H1 (cell line): ENCODE measurements around the gene ACTR8. TPM values are rescaled to one million over a fixed set of nuclear protein-coding genes. Genes with fewer than 3 reads are reported as not detected.

ENCODE experiments used
- CTCF ChIA-PET: fragments of 300-600 bp; sonication (Branson Sonifier 250); formaldehyde crosslinking; loops from one replicate; lab custom pipeline; 2021; ENCODE audit not compliant: partially characterized antibody; lab: Charles Lee
- POLR2A ChIA-PET: fragments of 300-600 bp; sonication (Branson Sonifier 250); formaldehyde crosslinking; loops from one replicate; lab custom pipeline; 2021; ENCODE audit warnings: inconsistent platforms; ENCODE audit not compliant: partially characterized antibody; lab: Charles Lee
- DNase-seq, 2 experiments: peaks; one replicate each; pipeline versions ENCODE4 v3.0.0 to v3.0.0-alpha.2; 2010 to 2022; ENCODE audit warnings: low spot score in 2 of 2, low read depth in 1 of 2, mixed read lengths in 1 of 2
- FAIRE-seq: peaks from 2 replicates; lab custom pipeline; 2011; peaks lifted over from hg19 to GRCh38; lab: Jason Lieb, UNC
- H2AFZ ChIP-seq: 2 replicates; pipeline ENCODE4 v1.8.1; 2012; ENCODE audit warnings: low read length, inconsistent platforms
- H2AK5ac ChIP-seq: 2 replicates; pipeline ENCODE4 v1.6.1; 2013; ENCODE audit warnings: low read depth, low read length
- H2BK120ac ChIP-seq: replicated peaks from 2 replicates; pipeline ENCODE3; 2013; ENCODE audit warnings: low read depth, low read length, inconsistent platforms
- H2BK12ac ChIP-seq: 2 replicates; pipeline ENCODE4 v1.6.1; 2013; ENCODE audit warnings: low read depth, low read length
- H2BK15ac ChIP-seq: 2 replicates; pipeline ENCODE4 v1.6.1; 2013; ENCODE audit warnings: low read length
- H2BK20ac ChIP-seq: 2 replicates; pipeline ENCODE4 v1.6.1; 2013; ENCODE audit warnings: low read length
- H2BK5ac ChIP-seq: 2 replicates; pipeline ENCODE4 v1.6.1; 2013; ENCODE audit warnings: low read depth, low read length
- H3K14ac ChIP-seq: 2 replicates; pipeline ENCODE4 v1.6.1; 2013; ENCODE audit warnings: inconsistent platforms; ENCODE audit not compliant: insufficient read length
- H3K18ac ChIP-seq: 2 replicates; pipeline ENCODE4 v1.6.1; 2013; ENCODE audit warnings: low read length; ENCODE audit errors: extremely low read depth
- H3K23ac ChIP-seq: 2 replicates; pipeline ENCODE4 v1.6.1; 2013; ENCODE audit warnings: inconsistent platforms; ENCODE audit not compliant: insufficient read length
- H3K23me2 ChIP-seq: 2 replicates; pipeline ENCODE4 v1.6.1; 2013; ENCODE audit warnings: low read depth, low read length
- H3K27ac ChIP-seq: 2 replicates; pipeline ENCODE4 v1.6.1; 2011; ENCODE audit warnings: low read depth, low read length, inconsistent platforms
- H3K27me3 ChIP-seq, 4 experiments: replicated peaks in 1 of 4; 1 replicate in 1 of 4; 2 replicates in 3 of 4; pipeline versions ENCODE4 v1.6.1 to v1.8.1; 2011 to 2013; ENCODE audit warnings: low read length in 3 of 4, mild to moderate bottlenecking in 3 of 4, inconsistent platforms in 2 of 4, mixed read lengths in 2 of 4, moderate library complexity in 1 of 4; ENCODE audit not compliant: control insufficient read depth in 3 of 4, insufficient read depth in 3 of 4; ENCODE audit errors: extremely low read depth in 1 of 4
- H3K36me3 ChIP-seq, 4 experiments: 2 replicates each; pipeline versions ENCODE4 v1.6.1 to v1.8.1; 2011 to 2013; ENCODE audit warnings: mild to moderate bottlenecking in 4 of 4, low read length in 3 of 4, moderate library complexity in 2 of 4, control low read depth in 1 of 4, inconsistent platforms in 1 of 4; ENCODE audit not compliant: insufficient read depth in 4 of 4, control insufficient read depth in 2 of 4
- H3K4ac ChIP-seq: replicated peaks from 2 replicates; pipeline ENCODE3; 2013; ENCODE audit warnings: low read length, low read depth, mixed read lengths, inconsistent platforms; ENCODE audit not compliant: insufficient read length
- H3K4me1 ChIP-seq, 4 experiments: replicated peaks in 1 of 4; 1 replicate in 1 of 4; 2 replicates in 3 of 4; pipeline versions ENCODE4 v1.6.1 to v1.8.1; 2011 to 2013; ENCODE audit warnings: low read length in 3 of 4, inconsistent platforms in 2 of 4, mixed read lengths in 1 of 4; ENCODE audit not compliant: insufficient read depth in 4 of 4, control insufficient read depth in 3 of 4
- H3K4me2 ChIP-seq, 2 experiments: 2 replicates each; pipeline versions ENCODE4 v1.6.1 to v1.8.1; 2011 to 2013; ENCODE audit warnings: low read depth in 2 of 2, low read length in 2 of 2, control low read depth in 1 of 2, inconsistent platforms in 1 of 2, mild to moderate bottlenecking in 1 of 2; ENCODE audit not compliant: insufficient read depth in 1 of 2
- H3K4me3 ChIP-seq, 4 experiments: fragments of 200-600, 300-600 bp in 1 of 4; sonication (generic), shearing (Covaris generic), sonication (Bioruptor Twin) in 1 of 4; 2 replicates each; pipeline versions ENCODE4 v1.5.1 to v1.8.1; 2011 to 2016; ENCODE audit warnings: low read length in 4 of 4, low read depth in 3 of 4, control low read depth in 2 of 4, inconsistent platforms in 2 of 4, mild to moderate bottlenecking in 2 of 4, mixed read lengths in 1 of 4, moderate library complexity in 1 of 4; ENCODE audit not compliant: insufficient read depth in 2 of 4; ENCODE audit errors: extremely low read depth in 1 of 4
- H3K56ac ChIP-seq: replicated peaks from 2 replicates; pipeline ENCODE3; 2013; ENCODE audit warnings: low read depth, mild to moderate bottlenecking, mixed read lengths, low read length, inconsistent platforms; ENCODE audit not compliant: insufficient read length
- H3K79me1 ChIP-seq: 2 replicates; pipeline ENCODE4 v1.6.1; 2013; ENCODE audit warnings: low read depth, low read length, control low read depth
- H3K79me2 ChIP-seq, 2 experiments: 2 replicates each; pipeline versions ENCODE4 v1.6.1 to v1.8.1; 2012 to 2013; ENCODE audit warnings: low read length in 2 of 2, mild to moderate bottlenecking in 2 of 2, inconsistent platforms in 1 of 2; ENCODE audit not compliant: insufficient read depth in 2 of 2, control insufficient read depth in 1 of 2
- H3K9ac ChIP-seq, 4 experiments: replicated peaks in 1 of 4; 1 replicate in 1 of 4; 2 replicates in 3 of 4; pipeline versions ENCODE4 v1.6.1 to v1.8.1; 2011 to 2013; ENCODE audit warnings: low read depth in 3 of 4, low read length in 3 of 4, control low read depth in 2 of 4, mild to moderate bottlenecking in 2 of 4, moderate library complexity in 2 of 4, inconsistent platforms in 1 of 4; ENCODE audit errors: extremely low read depth in 1 of 4
- H3K9me3 ChIP-seq, 2 experiments: 2 replicates each; pipeline versions ENCODE4 v1.6.1 to v1.8.1; 2012 to 2013; ENCODE audit warnings: mild to moderate bottlenecking in 2 of 2, moderate library complexity in 2 of 2, control low read depth in 1 of 2, inconsistent platforms in 1 of 2, low read depth in 1 of 2, low read length in 1 of 2, mixed read lengths in 1 of 2; ENCODE audit not compliant: insufficient read depth in 2 of 2
- H4K20me1 ChIP-seq, 2 experiments: replicated peaks in 1 of 2; 2 replicates each; pipeline versions ENCODE3 to v1.8.1; 2011 to 2013; ENCODE audit warnings: inconsistent platforms in 2 of 2, low read length in 2 of 2, mild to moderate bottlenecking in 1 of 2; ENCODE audit not compliant: insufficient read depth in 2 of 2, control insufficient read depth in 1 of 2
- H4K5ac ChIP-seq: 2 replicates; pipeline ENCODE4 v1.6.1; 2013; ENCODE audit warnings: low read length, low read depth, mixed read lengths, inconsistent platforms; ENCODE audit not compliant: insufficient read length
- H4K8ac ChIP-seq: 2 replicates; pipeline ENCODE4 v1.8.0; 2013; ENCODE audit warnings: mild to moderate bottlenecking, moderate library complexity, low read length, inconsistent platforms; ENCODE audit not compliant: insufficient read depth; ENCODE audit errors: extremely low read depth
- H4K91ac ChIP-seq: replicated peaks from 2 replicates; pipeline ENCODE3; 2013; ENCODE audit warnings: low read length, mixed read lengths, inconsistent platforms; ENCODE audit not compliant: insufficient read length
- BRCA1 ChIP-seq: IDR thresholded peaks from 2 replicates; pipeline ENCODE4 v1.6.1; 2012; ENCODE audit warnings: low read depth, low read length, improper control_type of control experiment
- CEBPB ChIP-seq: IDR thresholded peaks from 2 replicates; pipeline ENCODE4 v1.6.1; 2012; ENCODE audit warnings: low read depth, low read length
- CHD1 ChIP-seq: IDR thresholded peaks from 2 replicates; pipeline ENCODE4 v1.6.1; 2012; ENCODE audit warnings: low read depth, low read length, improper control_type of control experiment
- CHD2 ChIP-seq: IDR thresholded peaks from 2 replicates; pipeline ENCODE4 v1.6.1; 2012; ENCODE audit warnings: low read length, improper control_type of control experiment
- E2F6 ChIP-seq: IDR thresholded peaks from 2 replicates; pipeline ENCODE4 v1.6.1; 2012; ENCODE audit warnings: inconsistent platforms
- GABPA ChIP-seq: IDR thresholded peaks from 2 replicates; pipeline ENCODE4 v1.6.1; 2011; ENCODE audit warnings: mild to moderate bottlenecking, low read length, moderate library complexity, borderline replicate concordance; ENCODE audit not compliant: insufficient read depth
- GTF2F1 ChIP-seq: IDR thresholded peaks from 2 replicates; pipeline ENCODE4 v1.6.1; 2012; ENCODE audit warnings: low read depth, low read length, improper control_type of control experiment, borderline replicate concordance
- MAFK ChIP-seq: IDR thresholded peaks from 2 replicates; pipeline ENCODE4 v1.6.1; 2012; ENCODE audit warnings: low read depth, mild to moderate bottlenecking, improper control_type of control experiment, low read length
- NANOG ChIP-seq: IDR thresholded peaks from 2 replicates; pipeline ENCODE4 v1.6.1; 2011; ENCODE audit warnings: low read length, low read depth, mild to moderate bottlenecking, inconsistent platforms; ENCODE audit not compliant: insufficient read depth, poor library complexity, severe bottlenecking
- RAD21 ChIP-seq, 2 experiments: IDR thresholded peaks in 1 of 2; conservative IDR thresholded peaks in 1 of 2; 2 replicates each; pipeline ENCODE4 v1.6.1; 2011; ENCODE audit warnings: low read depth in 2 of 2, low read length in 2 of 2, improper control_type of control experiment in 1 of 2, inconsistent platforms in 1 of 2, mild to moderate bottlenecking in 1 of 2, moderate library complexity in 1 of 2
- SIX5 ChIP-seq: IDR thresholded peaks from 2 replicates; pipeline ENCODE4 v1.6.1; 2011; ENCODE audit warnings: mild to moderate bottlenecking, low read depth, low read length
- SP4 ChIP-seq: IDR thresholded peaks from 2 replicates; pipeline ENCODE4 v1.6.1; 2012; ENCODE audit warnings: low read length, inconsistent platforms
- SUZ12 ChIP-seq: fragments of 200-600 bp; sonication (generic); IDR thresholded peaks from 2 replicates; pipeline ENCODE4 v1.6.1; 2012; ENCODE audit warnings: mild to moderate bottlenecking, inconsistent platforms, low read length, moderate library complexity, mixed read lengths
- WGBS, 2 experiments: shearing (Covaris generic) in 1 of 2; methylation state at CpG; one replicate each; pipeline versions ENCODE4 v1.1.6 to v1.1.7; 2013 to 2015; ENCODE audit warnings: low lambda C conversion rate in 2 of 2, mixed read lengths in 2 of 2, inconsistent platforms in 1 of 2, low coverage in 1 of 2, missing lambda C conversion rate in 1 of 2; ENCODE audit not compliant: insufficient replicate concordance in 2 of 2, insufficient coverage in 1 of 2, insufficient read length in 1 of 2; ENCODE audit errors: extremely low coverage in 1 of 2, missing lambda C conversion rate in 1 of 2; 5-methylcytosine and 5-hydroxymethylcytosine counted together
- polyA plus RNA-seq, 7 experiments: library from polyadenylated mRNA; depleted of rRNA in 3 of 7; stranded (reverse) in 5 of 7; unstranded in 2 of 7; fragments of >200 nt in 5 of 7; fragments of 200-250 nt in 2 of 7; gene quantifications; 1 replicate in 5 of 7; 2 replicates in 1 of 7; 4 replicates in 1 of 7; pipeline versions ENCODE4 v1.2.1 to v1.2.3, GENCODE V29; 2011 to 2013; ENCODE audit warnings: missing spikeins in 2 of 7, mixed read lengths in 2 of 7
- total RNA-seq: library from RNA; stranded (reverse); fragmentation: NEBNext Ultra II Directional; extraction: Animal tissue kit (Norgen Biotek cat#: 25700); gene quantifications from 2 replicates; pipeline ENCODE4 v1.2.1, GENCODE V29; 2021

The ACTR8 gene
- total and polyA plus RNA-seq, 2 of the 8 experiments (the other 6 are each of a cell fraction or from before 2014, with no cell fraction given): 8.3 to 26.9 TPM

- FAIRE-seq (no peak), DNase-seq (no peak)
- no peak overlapping the region for H2BK12ac ChIP-seq
- no peak overlapping the region for H2BK5ac ChIP-seq
- H2AFZ ChIP-seq: peak overlapping the region; percentile 31; the same call in 1 of the 2 replicates
- WGBS, 2 experiments: 66% methylated on average over 4 of the region's 4 CpGs; no CpG with 5 or more reads in 1 of the 2 experiments
- no peak overlapping the region for H4K5ac ChIP-seq
- no peak overlapping the region for H2BK120ac ChIP-seq
- H3K36me3 ChIP-seq: peaks cover 0 to 8% (median under 1%) of the 10 kb centered on the region in 4 experiments; a peak in 1 of 8 replicates
- peaks cover 0 to 2% of the 10 kb centered on the region in 2 experiments for H4K20me1 ChIP-seq
- POLR2A ChIA-PET: interaction anchor here (0.8 to 2.0 kb wide), 3 partner anchors 8 to 39 kb away, joined by 4 to 11 read pairs (median 6); no protein-coding TSS in a partner anchor
- H3K79me1 ChIP-seq: no peaks in the 10 kb centered on the region
- no peak overlapping the region for H2BK20ac ChIP-seq
- peak overlapping the region; percentile 74 to 86 for H3K4me2 ChIP-seq
- no peak overlapping the region for H3K14ac ChIP-seq
- no peak overlapping the region for H3K23ac ChIP-seq
- peaks cover 0 to 8% (median 1%) of the 10 kb centered on the region in 4 experiments; a peak in 2 of 7 replicates for H3K27me3 ChIP-seq
- H3K9ac ChIP-seq: peak overlapping the region in 3 of 4 experiments; percentile 2 to 52 (median 38); a peak in 4 of 7 replicates
- no peaks in the 10 kb centered on the region for H3K9me3 ChIP-seq
- H4K91ac ChIP-seq: no peak overlapping the region
- H3K27ac ChIP-seq: peak overlapping the region; percentile 43; the same call in 1 of the 2 replicates
- H2BK15ac ChIP-seq: no peak overlapping the region
- H3K23me2 ChIP-seq: 0 out of 2 replicates have a peak, but pooled peaks cover 3% of the 10 kb centered on the region
- H3K56ac ChIP-seq: no peak overlapping the region
- H3K18ac ChIP-seq: no peak overlapping the region
- H3K4me3 ChIP-seq: peak overlapping the region; percentile 37 to 94 (median 66)
- peaks cover 0 to 4% (median 2%) of the 10 kb centered on the region in 4 experiments; a peak in 3 of 7 replicates for H3K4me1 ChIP-seq
- peaks cover 0 to 37% of the 10 kb centered on the region in 2 experiments; a peak in 3 of 4 replicates for H3K79me2 ChIP-seq
- H4K8ac ChIP-seq: no peak overlapping the region
- CTCF ChIA-PET: interaction anchor here (1.4 kb wide), 1 partner anchor 48 kb away, joined by 3 read pairs; no protein-coding TSS in a partner anchor
- H2AK5ac ChIP-seq: no peak overlapping the region
- no peak overlapping the region for H3K4ac ChIP-seq
- TF ChIP-seq CHD2 (no peak), CHD1 (no peak), RAD21 (IDR thresholded peaks at IDR 0.05 in 1 of 2, conservative IDR thresholded peaks at IDR 0.05 in 1 of 2; ENCODE audit: low read depth in 2 of 2, low read length in 2 of 2) (no peak), NANOG (no peak), MAFK (no peak), E2F6 (no peak), SIX5 (no peak), GTF2F1 (no peak), GABPA (no peak), BRCA1 (no peak), SUZ12 (no peak), CEBPB (no peak), SP4 (no peak)
Observed at GRCh38 chr3:53892286-53892637, 10.3 kb upstream of the ACTR8 start.
